ENCODE data around the gene TNRC6C. TPM values are rescaled to one million over a fixed set of nuclear protein-coding genes. Genes with fewer than 3 reads are reported as not detected.

Gene TNRC6C
- total RNA-seq, 4 donors from 2014 or later = 15.8 to 30.3 (median 27.7) TPM

- H3K4me3 ChIP-seq = no peak overlapping the region
- peak overlapping the region in 1 of 4 donors; percentile 4 for H3K27ac ChIP-seq
- H3K36me3 ChIP-seq = peaks cover 0 to 100% of the 10 kb centered on the region in 2 donors
- no peak for TF ChIP-seq POLR2A (IDR thresholded peaks at IDR 0.05)
- TF ChIP-seq EP300 (IDR thresholded peaks at IDR 0.05) = no peak
- TF ChIP-seq CTCF (IDR thresholded peaks at IDR 0.05) = no peak
- TF ChIP-seq POLR2AphosphoS5 (IDR thresholded peaks at IDR 0.05) = no peak
- H3K27me3 ChIP-seq = no peaks in the 10 kb centered on the region
- 60 to 79% methylated on average over 6 of the region's 7 CpGs for WGBS, 2 donors (ENCODE audit: low coverage in 1 of 2)
- ATAC-seq = no peak
- no peaks in the 10 kb centered on the region for H3K9me3 ChIP-seq
- H3K4me1 ChIP-seq = peaks cover 0 to 5% (median 0%) of the 10 kb centered on the region in 3 donors
Observed at GRCh38 chr17:78082988-78083387, 124.5 kb downstream of the TNRC6C start.

GRCh38 chr17:78086740-78087139 lies 128.2 kb downstream of the TNRC6C start:
- WGBS, 2 donors (ENCODE audit: low coverage in 1 of 2) = 91 to 100% methylated on average over 1 to 6 of the region's 13 CpGs
- H3K27me3 ChIP-seq = no peaks in the 10 kb centered on the region
- no peak for ATAC-seq
- H3K4me1 ChIP-seq = peaks cover 0 to 24% (median 0%) of the 10 kb centered on the region in 3 donors
- no peak for TF ChIP-seq CTCF (IDR thresholded peaks at IDR 0.05)
- no peak for TF ChIP-seq POLR2AphosphoS5 (IDR thresholded peaks at IDR 0.05)
- no peak for TF ChIP-seq EP300 (IDR thresholded peaks at IDR 0.05)
- no peak for TF ChIP-seq POLR2A (IDR thresholded peaks at IDR 0.05)
- H3K4me3 ChIP-seq = no peak overlapping the region
- no peak overlapping the region for H3K27ac ChIP-seq
- no peaks in the 10 kb centered on the region for H3K9me3 ChIP-seq
- H3K36me3 ChIP-seq = peaks cover 4 to 98% of the 10 kb centered on the region in 2 donors

- H3K27ac ChIP-seq = no peak overlapping the region
- WGBS, 2 donors (ENCODE audit: low coverage in 1 of 2) = 75% methylated on average over 1 of the region's 1 CpG; no CpG with 5 or more reads in 1 of the 2 donors
- peaks cover 0 to 19% (median 0%) of the 10 kb centered on the region in 3 donors for H3K4me1 ChIP-seq
- H3K4me3 ChIP-seq = no peak overlapping the region
- no peaks in the 10 kb centered on the region for H3K27me3 ChIP-seq
- peaks cover 4 to 98% of the 10 kb centered on the region in 2 donors for H3K36me3 ChIP-seq
- no peak for TF ChIP-seq CTCF (IDR thresholded peaks at IDR 0.05)
- no peaks in the 10 kb centered on the region for H3K9me3 ChIP-seq
- no peak for ATAC-seq
Observed at GRCh38 chr17:78088529-78088928, 130.0 kb downstream of the TNRC6C start.

GRCh38 chr17:78089576-78090281 lies 131.2 kb downstream of the TNRC6C start:
- Histone ChIP-seq H3K4me3 (no peak overlapping the region), H3K9me3 (no peaks in the 10 kb centered on the region), H3K4me1 (peaks cover 0 to 19% (median 0%) of the 10 kb centered on the region in 3 donors), H3K36me3 (peaks cover 4 to 98% of the 10 kb centered on the region in 2 donors), H3K27me3 (no peaks in the 10 kb centered on the region), H3K27ac (peak overlapping the region in 2 of 4 donors; percentile 23 to 57)
- no peak for TF ChIP-seq POLR2AphosphoS5 (IDR thresholded peaks at IDR 0.05)
- no peak for TF ChIP-seq EP300 (IDR thresholded peaks at IDR 0.05)
- TF ChIP-seq CTCF (IDR thresholded peaks at IDR 0.05) = no peak
- no peak for TF ChIP-seq POLR2A (IDR thresholded peaks at IDR 0.05)
- no peak for ATAC-seq
- 62 to 82% methylated on average over 5 to 6 of the region's 7 CpGs for WGBS, 2 donors (ENCODE audit: low coverage in 1 of 2)

- TF ChIP-seq POLR2AphosphoS5 (IDR thresholded peaks at IDR 0.05) (no peak), EP300 (IDR thresholded peaks at IDR 0.05) (no peak), POLR2A (IDR thresholded peaks at IDR 0.05) (no peak), CTCF (IDR thresholded peaks at IDR 0.05) (no peak)
- WGBS, 2 donors (ENCODE audit: low coverage in 1 of 2) = 73 to 95% methylated on average over 2 to 6 of the region's 6 CpGs
- Histone ChIP-seq H3K4me1 (peaks cover 0 to 19% (median 0%) of the 10 kb centered on the region in 3 donors), H3K27ac (no peak overlapping the region), H3K4me3 (no peak overlapping the region), H3K36me3 (peaks cover 4 to 98% of the 10 kb centered on the region in 2 donors), H3K9me3 (no peaks in the 10 kb centered on the region), H3K27me3 (no peaks in the 10 kb centered on the region)
- no peak for ATAC-seq
Observed at GRCh38 chr17:78092794-78093324, 134.4 kb downstream of the TNRC6C start.
